Gastrocnemius medialis (tissue), 4 donors: ENCODE results near the gene HMGN5.

Experiments used
- POLR2A ChIP-seq, 2 donors: fragments of 450-650 bp; IDR thresholded peaks; one replicate each; pipeline ENCODE4 v1.6.1; 2017; ENCODE audit warnings: antibody characterized with exemption in 2 of 2, mild to moderate bottlenecking in 2 of 2, moderate library complexity in 2 of 2
- TF ChIP-seq, protein P1 (sequence below), 5 experiments: fragments of 450-650 bp in 3 of 5; fragments of 200-600 bp in 2 of 5; sonication (generic) in 2 of 5; IDR thresholded peaks in 4 of 5; conservative IDR thresholded peaks in 1 of 5; 1 replicate in 4 of 5; 2 replicates in 1 of 5; pipeline ENCODE4 v1.5.1; 2016 to 2019; ENCODE audit warnings: antibody characterized with exemption in 5 of 5, mild to moderate bottlenecking in 3 of 5, moderate library complexity in 3 of 5

- TF ChIP-seq, protein P1, sequence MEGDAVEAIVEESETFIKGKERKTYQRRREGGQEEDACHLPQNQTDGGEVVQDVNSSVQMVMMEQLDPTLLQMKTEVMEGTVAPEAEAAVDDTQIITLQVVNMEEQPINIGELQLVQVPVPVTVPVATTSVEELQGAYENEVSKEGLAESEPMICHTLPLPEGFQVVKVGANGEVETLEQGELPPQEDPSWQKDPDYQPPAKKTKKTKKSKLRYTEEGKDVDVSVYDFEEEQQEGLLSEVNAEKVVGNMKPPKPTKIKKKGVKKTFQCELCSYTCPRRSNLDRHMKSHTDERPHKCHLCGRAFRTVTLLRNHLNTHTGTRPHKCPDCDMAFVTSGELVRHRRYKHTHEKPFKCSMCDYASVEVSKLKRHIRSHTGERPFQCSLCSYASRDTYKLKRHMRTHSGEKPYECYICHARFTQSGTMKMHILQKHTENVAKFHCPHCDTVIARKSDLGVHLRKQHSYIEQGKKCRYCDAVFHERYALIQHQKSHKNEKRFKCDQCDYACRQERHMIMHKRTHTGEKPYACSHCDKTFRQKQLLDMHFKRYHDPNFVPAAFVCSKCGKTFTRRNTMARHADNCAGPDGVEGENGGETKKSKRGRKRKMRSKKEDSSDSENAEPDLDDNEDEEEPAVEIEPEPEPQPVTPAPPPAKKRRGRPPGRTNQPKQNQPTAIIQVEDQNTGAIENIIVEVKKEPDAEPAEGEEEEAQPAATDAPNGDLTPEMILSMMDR (IDR thresholded peaks at IDR 0.05 in 4 of 5, conservative IDR thresholded peaks at IDR 0.05 in 1 of 5), result no peak
- no peak for TF ChIP-seq POLR2A (IDR thresholded peaks at IDR 0.05)
Observed at GRCh38 chrX:81237516-81237915, 35.8 kb upstream of the HMGN5 start.
